T-cell (primary cell): ENCODE results near the gene SH3BGRL2. TPM values are rescaled to one million over a fixed set of nuclear protein-coding genes. Genes with fewer than 3 reads are reported as not detected.

Source experiments
- ATAC-seq, 4 experiments: fragments of 200-7000 bp in 3 of 4; fragments of 150-1000 bp in 1 of 4; cut with Tn5 transposase; replicated peaks in 1 of 4; 1 replicate in 3 of 4; 2 replicates in 1 of 4; pipeline ENCODE4 v1.10.0; 2021; ENCODE audit warnings: moderate library complexity in 3 of 4, mild to moderate bottlenecking in 2 of 4, moderate number of reproducible peaks in 1 of 4
- CTCF ChIA-PET, 2 donors: fragments of 300-600 bp; sonication (Branson Sonifier 250); formaldehyde crosslinking; loops; one replicate each; lab custom pipeline; 2022; ENCODE audit warnings: antibody characterized with exemption in 2 of 2; lab: Charles Lee
- POLR2A ChIA-PET, 2 donors: fragments of 300-600 bp; sonication (Branson Sonifier 250); formaldehyde crosslinking; loops; one replicate each; lab custom pipeline; 2022; ENCODE audit warnings: antibody characterized with exemption in 2 of 2; lab: Charles Lee
- DNase-seq, 35 experiments: peaks; one replicate each; pipeline versions ENCODE4 v3.0.0 to v3.0.0-alpha.2; 2013 to 2023
- H3K27ac ChIP-seq: one replicate; pipeline ENCODE4 v1.5.1; 2013; ENCODE audit warnings: low read length
- H3K27me3 ChIP-seq, 2 experiments: replicated peaks in 1 of 2; 1 replicate in 1 of 2; 2 replicates in 1 of 2; pipeline versions ENCODE4 v1.6.1 to v1.7.0; 2013; ENCODE audit warnings: low read length in 1 of 2, mixed read lengths in 1 of 2; ENCODE audit not compliant: control insufficient read depth in 2 of 2, insufficient read depth in 2 of 2; ENCODE audit errors: extremely low read depth in 1 of 2
- H3K36me3 ChIP-seq, 2 donors: 1 replicate in 1 of 2; 2 replicates in 1 of 2; pipeline versions ENCODE4 v1.6.1 to v1.7.0; 2013; ENCODE audit warnings: low read length in 1 of 2; ENCODE audit not compliant: control insufficient read depth in 2 of 2, insufficient read depth in 1 of 2; ENCODE audit errors: extremely low read depth in 1 of 2
- H3K4me1 ChIP-seq, 2 experiments: 1 replicate in 1 of 2; 2 replicates in 1 of 2; pipeline versions ENCODE4 v1.6.1 to v1.7.0; 2013; ENCODE audit warnings: low read length in 2 of 2, mixed read lengths in 1 of 2; ENCODE audit not compliant: insufficient read depth in 2 of 2, control insufficient read depth in 1 of 2; ENCODE audit errors: extremely low read depth in 1 of 2
- H3K4me3 ChIP-seq, 2 donors: 1 replicate in 1 of 2; 2 replicates in 1 of 2; pipeline versions ENCODE4 v1.5.1 to v1.7.0; 2013; ENCODE audit warnings: mild to moderate bottlenecking in 2 of 2, low read length in 1 of 2, moderate library complexity in 1 of 2; ENCODE audit not compliant: control insufficient read depth in 1 of 2; ENCODE audit errors: extremely low read depth in 1 of 2
- H3K9me3 ChIP-seq: 2 replicates; pipeline ENCODE4 v1.7.0; 2013
- H3K27ac Mint-ChIP-seq, 2 donors: one replicate each; pipeline ENCODE4 v1.8.0; 2020 to 2021; ENCODE audit warnings: mild to moderate bottlenecking in 2 of 2, mixed read lengths in 2 of 2
- H3K27me3 Mint-ChIP-seq, 2 donors: one replicate each; pipeline ENCODE4 v1.8.0; 2021 to 2022; ENCODE audit warnings: mixed read lengths in 2 of 2
- H3K36me3 Mint-ChIP-seq: one replicate; pipeline ENCODE4 v1.8.0; 2021; ENCODE audit warnings: mixed read lengths
- H3K4me1 Mint-ChIP-seq, 3 donors: one replicate each; pipeline ENCODE4 v1.8.0; 2020 to 2022; ENCODE audit warnings: mixed read lengths in 3 of 3, mild to moderate bottlenecking in 1 of 3
- H3K4me3 Mint-ChIP-seq, 3 donors: one replicate each; pipeline ENCODE4 v1.8.0; 2020 to 2022; ENCODE audit warnings: mild to moderate bottlenecking in 3 of 3, mixed read lengths in 3 of 3, moderate library complexity in 3 of 3
- H3K9me3 Mint-ChIP-seq, 3 donors: one replicate each; pipeline ENCODE4 v1.8.0; 2020 to 2022; ENCODE audit warnings: mixed read lengths in 3 of 3
- WGBS: methylation state at CpG from one replicate; pipeline ENCODE4 v1.1.5; 2013; ENCODE audit warnings: missing lambda C conversion rate; ENCODE audit not compliant: insufficient coverage; 5-methylcytosine and 5-hydroxymethylcytosine counted together
- total RNA-seq, 35 experiments: library from RNA in 6 of 35; stranded (reverse) in 6 of 35; fragments of 120-200 nt in 1 of 35; gene quantifications; one replicate each; pipeline versions ENCODE4 v1.2.1 to v1.2.4 and lab custom pipeline; 2013 to 2026

SH3BGRL2 gene
- total RNA-seq, 5 donors from 2014 or later (not counting 1 experiment from before 2014, with no cell fraction given): 0.53 to 8.9 (median 1.4) TPM

- Histone ChIP-seq H3K36me3 (no peaks in the 10 kb centered on the region), H3K4me1 (no peaks in the 10 kb centered on the region), H3K4me3 (no peak overlapping the region), H3K27ac (no peak overlapping the region), H3K27me3 (no peaks in the 10 kb centered on the region), H3K9me3 (no peaks in the 10 kb centered on the region)
- H3K36me3 Mint-ChIP-seq: no peaks in the 10 kb centered on the region
- ATAC-seq: no peak
- no peak for DNase-seq
- ChIA-PET CTCF (interaction anchor here in 1 of 2 donors (1.2 kb wide), 1 partner anchor 10 kb away, joined by 3 read pairs; no protein-coding TSS in a partner anchor), POLR2A (no interaction called here)
- WGBS: no CpG with 5 or more reads among the region's 3 CpGs
- no peaks in the 10 kb centered on the region for H3K9me3 Mint-ChIP-seq
- peaks cover 0 to 3% of the 10 kb centered on the region in 2 donors for H3K27me3 Mint-ChIP-seq
- H3K27ac Mint-ChIP-seq: no peak overlapping the region
- H3K4me1 Mint-ChIP-seq: peaks cover 10 to 22% (median 12%) of the 10 kb centered on the region in 3 donors
- no peak overlapping the region for H3K4me3 Mint-ChIP-seq
These were observed 75.4 kb downstream of the SH3BGRL2 start for GRCh38 chr6:79706527-79706926.

- Mint-ChIP-seq H3K9me3 (no peaks in the 10 kb centered on the region), H3K36me3 (no peaks in the 10 kb centered on the region), H3K4me1 (peaks cover 5 to 17% (median 9%) of the 10 kb centered on the region in 3 donors), H3K27ac (no peak overlapping the region), H3K4me3 (no peak overlapping the region), H3K27me3 (peaks cover 0 to 6% of the 10 kb centered on the region in 2 donors)
- Histone ChIP-seq H3K4me1 (no peaks in the 10 kb centered on the region), H3K36me3 (no peaks in the 10 kb centered on the region), H3K27ac (no peak overlapping the region), H3K4me3 (no peak overlapping the region), H3K9me3 (no peaks in the 10 kb centered on the region), H3K27me3 (peaks cover 0 to under 1% of the 10 kb centered on the region in 2 experiments)
- CTCF ChIA-PET: interaction anchor here (1.2 kb wide), 2 partner anchors 9 to 62 kb away, joined by 3 read pairs; no protein-coding TSS in a partner anchor
- ATAC-seq (no peak), DNase-seq (no peak)
- no CpG with 5 or more reads among the region's 1 CpG for WGBS
- POLR2A ChIA-PET: interaction anchor here in 1 of 2 donors (0.5 kb wide), 1 partner anchor 480 kb away, joined by 3 read pairs; no protein-coding TSS in a partner anchor
These were observed 76.5 kb downstream of the SH3BGRL2 start for GRCh38 chr6:79707621-79708020.

- ChIA-PET CTCF (interaction anchor here in 1 of 2 donors (0.6 to 1.2 kb wide), 2 partner anchors 63 to 138 kb away, joined by 3 read pairs; no protein-coding TSS in a partner anchor), POLR2A (interaction anchor here in 1 of 2 donors (0.5 kb wide), 1 partner anchor 479 kb away, joined by 3 read pairs; no protein-coding TSS in a partner anchor)
- no peak for ATAC-seq
- no peak overlapping the region for H3K4me3 Mint-ChIP-seq
- DNase-seq: no peak
- no peaks in the 10 kb centered on the region for H3K4me1 ChIP-seq
- peaks cover 0 to 7% of the 10 kb centered on the region in 2 donors for H3K27me3 Mint-ChIP-seq
- H3K27ac Mint-ChIP-seq: no peak overlapping the region
- peaks cover 0 to 2% of the 10 kb centered on the region in 2 experiments for H3K27me3 ChIP-seq
- H3K4me1 Mint-ChIP-seq: peaks cover 0 to 12% (median 4%) of the 10 kb centered on the region in 3 donors
- H3K9me3 ChIP-seq: no peaks in the 10 kb centered on the region
- no peak overlapping the region for H3K27ac ChIP-seq
- H3K9me3 Mint-ChIP-seq: no peaks in the 10 kb centered on the region
- WGBS: no CpG with 5 or more reads among the region's 3 CpGs
- H3K36me3 Mint-ChIP-seq: no peaks in the 10 kb centered on the region
- no peak overlapping the region for H3K4me3 ChIP-seq
- no peaks in the 10 kb centered on the region for H3K36me3 ChIP-seq
These were observed 77.1 kb downstream of the SH3BGRL2 start for GRCh38 chr6:79708095-79708791.

- ChIA-PET CTCF (no interaction called here), POLR2A (no interaction called here)
- peaks cover 0 to 7% (median 0%) of the 10 kb centered on the region in 3 donors for H3K4me1 Mint-ChIP-seq
- no peak overlapping the region for H3K27ac Mint-ChIP-seq
- Histone ChIP-seq H3K27me3 (peaks cover 0 to 6% of the 10 kb centered on the region in 2 experiments), H3K27ac (no peak overlapping the region), H3K4me1 (no peaks in the 10 kb centered on the region), H3K4me3 (no peak overlapping the region), H3K9me3 (no peaks in the 10 kb centered on the region), H3K36me3 (no peaks in the 10 kb centered on the region)
- WGBS: 60% methylated on average over 1 of the region's 3 CpGs
- ATAC-seq: peak in 1 of 4 experiments; percentile 23
- H3K4me3 Mint-ChIP-seq: no peak overlapping the region
- DNase-seq: no peak
- no peaks in the 10 kb centered on the region for H3K9me3 Mint-ChIP-seq
- no peaks in the 10 kb centered on the region for H3K36me3 Mint-ChIP-seq
- H3K27me3 Mint-ChIP-seq: peaks cover 0 to 9% of the 10 kb centered on the region in 2 donors
These were observed 79.0 kb downstream of the SH3BGRL2 start for GRCh38 chr6:79710127-79710526.

- CTCF ChIA-PET: no interaction called here
- Mint-ChIP-seq H3K27ac (no peak overlapping the region), H3K9me3 (no peaks in the 10 kb centered on the region), H3K4me3 (no peak overlapping the region), H3K4me1 (peaks cover 0 to 7% (median 0%) of the 10 kb centered on the region in 3 donors), H3K36me3 (no peaks in the 10 kb centered on the region), H3K27me3 (peaks cover 0 to 5% of the 10 kb centered on the region in 2 donors)
- Histone ChIP-seq H3K36me3 (no peaks in the 10 kb centered on the region), H3K4me1 (no peaks in the 10 kb centered on the region), H3K27ac (no peak overlapping the region), H3K4me3 (no peak overlapping the region), H3K27me3 (peaks cover 0 to 6% of the 10 kb centered on the region in 2 experiments), H3K9me3 (no peaks in the 10 kb centered on the region)
- DNase-seq (no peak), ATAC-seq (no peak)
- POLR2A ChIA-PET: no interaction called here
- 100% methylated on average over 2 of the region's 4 CpGs for WGBS
These were observed 80.0 kb downstream of the SH3BGRL2 start for GRCh38 chr6:79711167-79711566.

GRCh38 chr6:79712144-79712543, 81.0 kb downstream of the SH3BGRL2 start:
- no peak overlapping the region for H3K27ac Mint-ChIP-seq
- peaks cover 0 to 5% of the 10 kb centered on the region in 2 donors for H3K27me3 Mint-ChIP-seq
- H3K36me3 Mint-ChIP-seq: no peaks in the 10 kb centered on the region
- Histone ChIP-seq H3K9me3 (no peaks in the 10 kb centered on the region), H3K27ac (no peak overlapping the region), H3K4me1 (no peaks in the 10 kb centered on the region), H3K27me3 (peaks cover 0 to 6% of the 10 kb centered on the region in 2 experiments), H3K4me3 (no peak overlapping the region), H3K36me3 (no peaks in the 10 kb centered on the region)
- CTCF ChIA-PET: no interaction called here
- DNase-seq: no peak
- H3K4me3 Mint-ChIP-seq: no peak overlapping the region
- no peaks in the 10 kb centered on the region for H3K9me3 Mint-ChIP-seq
- POLR2A ChIA-PET: no interaction called here
- WGBS: no CpG with 5 or more reads among the region's 2 CpGs
- no peak for ATAC-seq
- H3K4me1 Mint-ChIP-seq: peaks cover 0 to 7% (median 0%) of the 10 kb centered on the region in 3 donors
